Measurements from ENCODE around the gene C1QTNF5.
"Not testable (repeated sequence)": the region's sequence is repeated elsewhere in the genome, so short reads cannot be mapped to it uniquely, and the experiment has no call there.

C1QTNF5 gene

GRCh38 chr11:119340335-119341221, at the start of gene C1QTNF5:
Gene C1QTNF5 (minus strand): TSS chr11:119340883. CDS start chr11:119340397, 486 bp downstream.
- no peak within 1 kb of the TSS for H3K27ac ChIP-seq
- no peak for DNase-seq (ENCODE audit: low read depth, low spot score)

- no peak for DNase-seq (ENCODE audit: low read depth, low spot score)
Measured at GRCh38 chr11:119389611-119390254, 49.0 kb upstream of the C1QTNF5 start.

GRCh38 chr11:119388103-119388502, 47.4 kb upstream of the C1QTNF5 start:
- DNase-seq (ENCODE audit: low read depth, low spot score), result no peak
- H3K27ac ChIP-seq, result no peak overlapping the region

More at GRCh38 chr11:119389611-119390254, 49.0 kb upstream of the C1QTNF5 start:
- no peak overlapping the region for H3K27ac ChIP-seq

- no peak for DNase-seq (ENCODE audit: low read depth, low spot score)
Measured at GRCh38 chr11:119384332-119384731, 43.6 kb upstream of the C1QTNF5 start.

GRCh38 chr11:119382513-119382912, 41.8 kb upstream of the C1QTNF5 start:
- H3K27ac ChIP-seq; DNase-seq (ENCODE audit: low read depth, low spot score): not testable (repeated sequence)

More at GRCh38 chr11:119384332-119384731, 43.6 kb upstream of the C1QTNF5 start:
- no peak overlapping the region for H3K27ac ChIP-seq

- DNase-seq (ENCODE audit: low read depth, low spot score), result no peak
- no peak overlapping the region for H3K27ac ChIP-seq
Measured at GRCh38 chr11:119382101-119382500, 41.4 kb upstream of the C1QTNF5 start.

- DNase-seq (ENCODE audit: low read depth, low spot score), result peak; percentile 85
- peak within 1 kb of the TSS; percentile 18 for H3K27ac ChIP-seq
Measured at GRCh38 chr11:119381181-119381988, 40.7 kb upstream of the C1QTNF5 start, which contains the start of gene USP2. Gene USP2 (minus strand): TSS chr11:119381690. CDS start chr11:119373480, 8,210 bp downstream.

- no peak for DNase-seq (ENCODE audit: low read depth, low spot score)
- peak overlapping the region; percentile 18 for H3K27ac ChIP-seq
Measured at GRCh38 chr11:119380827-119381180, 40.1 kb upstream of the C1QTNF5 start.

- peak overlapping the region; percentile 18 for H3K27ac ChIP-seq
- DNase-seq (ENCODE audit: low read depth, low spot score), result no peak
Measured at GRCh38 chr11:119380160-119380826, 39.6 kb upstream of the C1QTNF5 start.

GRCh38 chr11:119378851-119379465, 38.3 kb upstream of the C1QTNF5 start:
- no peak for DNase-seq (ENCODE audit: low read depth, low spot score)
- no peak overlapping the region for H3K27ac ChIP-seq

- H3K27ac ChIP-seq, result peak overlapping the region; percentile 82
- DNase-seq (ENCODE audit: low read depth, low spot score), result no peak
Measured at GRCh38 chr11:119377961-119378667, 37.4 kb upstream of the C1QTNF5 start.

GRCh38 chr11:119377112-119377901, 36.6 kb upstream of the C1QTNF5 start:
- peak overlapping the region; percentile 82 for H3K27ac ChIP-seq
- no peak for DNase-seq (ENCODE audit: low read depth, low spot score)

GRCh38 chr11:119376197-119376847, 35.6 kb upstream of the C1QTNF5 start:
- DNase-seq (ENCODE audit: low read depth, low spot score), result no peak
- H3K27ac ChIP-seq, result peak overlapping the region; percentile 82

- H3K27ac ChIP-seq, result peak overlapping the region; percentile 82
Measured at GRCh38 chr11:119375337-119376196, 34.9 kb upstream of the C1QTNF5 start.

GRCh38 chr11:119374632-119375336, 34.1 kb upstream of the C1QTNF5 start:
- peak overlapping the region; percentile 82 for H3K27ac ChIP-seq
- DNase-seq (ENCODE audit: low read depth, low spot score), result no peak

More at GRCh38 chr11:119375337-119376196, 34.9 kb upstream of the C1QTNF5 start:
- DNase-seq (ENCODE audit: low read depth, low spot score), result no peak

Measured in epithelial cell of prostate (primary cell).